Mesenchymal stem cell (in vitro differentiated cells and primary cell): ENCODE data around the gene KIF5A. TPM values are rescaled to one million over a fixed set of nuclear protein-coding genes. Genes with fewer than 3 reads are reported as not detected.
"Not testable (repeated sequence)": the region's sequence is repeated elsewhere in the genome, so short reads cannot be mapped to it uniquely, and the experiment has no call there.

Experiments
- DNase-seq: peaks from one replicate; pipeline ENCODE4 v3.0.0-alpha.2; 2013
- H2AFZ ChIP-seq: one replicate; pipeline ENCODE4 v1.6.1; 2013; ENCODE audit warnings: low read depth, mild to moderate bottlenecking, control low read depth, inconsistent platforms, low read length, moderate library complexity
- H2AK5ac ChIP-seq: 2 replicates; pipeline ENCODE4 v1.6.1; 2013; ENCODE audit warnings: low read length, moderate library complexity, mild to moderate bottlenecking, inconsistent platforms; ENCODE audit not compliant: severe bottlenecking
- H2BK120ac ChIP-seq: one replicate; pipeline ENCODE4 v1.6.1; 2013; ENCODE audit warnings: low read depth, mild to moderate bottlenecking, inconsistent platforms, low read length, moderate library complexity
- H2BK12ac ChIP-seq, 2 experiments: one replicate each; pipeline ENCODE4 v1.6.1; 2013; ENCODE audit warnings: inconsistent platforms in 2 of 2, low read length in 2 of 2, mild to moderate bottlenecking in 2 of 2, moderate library complexity in 2 of 2, control low read depth in 1 of 2
- H2BK15ac ChIP-seq: one replicate; pipeline ENCODE4 v1.6.1; 2013; ENCODE audit warnings: mild to moderate bottlenecking, low read depth, inconsistent platforms; ENCODE audit not compliant: poor library complexity, severe bottlenecking
- H2BK5ac ChIP-seq: 2 replicates; pipeline ENCODE4 v1.6.1; 2013; ENCODE audit warnings: low read depth, mild to moderate bottlenecking, low read length, control low read depth, inconsistent platforms; ENCODE audit not compliant: poor library complexity, severe bottlenecking
- H3K14ac ChIP-seq, 2 experiments: one replicate each; pipeline ENCODE4 v1.6.1; 2013; ENCODE audit warnings: inconsistent platforms in 2 of 2, low read length in 2 of 2, control low read depth in 1 of 2, mild to moderate bottlenecking in 1 of 2, moderate library complexity in 1 of 2
- H3K18ac ChIP-seq, 2 experiments: one replicate each; pipeline ENCODE4 v1.6.1; 2013; ENCODE audit warnings: inconsistent platforms in 2 of 2, low read length in 2 of 2, control low read depth in 1 of 2, low read depth in 1 of 2, mild to moderate bottlenecking in 1 of 2
- H3K23ac ChIP-seq, 2 experiments: one replicate each; pipeline ENCODE4 v1.6.1; 2013; ENCODE audit warnings: inconsistent platforms in 2 of 2, low read length in 2 of 2, mild to moderate bottlenecking in 2 of 2, moderate library complexity in 2 of 2, control low read depth in 1 of 2
- H3K27ac ChIP-seq: 2 replicates; pipeline ENCODE4 v1.5.1; 2013; ENCODE audit warnings: mild to moderate bottlenecking, moderate library complexity, low read length, control low read depth, inconsistent platforms; ENCODE audit not compliant: poor library complexity, severe bottlenecking
- H3K27me3 ChIP-seq, 2 experiments: 2 replicates each; pipeline versions ENCODE4 v1.6.1 to v1.7.0; 2013; ENCODE audit warnings: low read length in 2 of 2, mild to moderate bottlenecking in 2 of 2, moderate library complexity in 2 of 2, control low read depth in 1 of 2, inconsistent platforms in 1 of 2; ENCODE audit not compliant: control insufficient read depth in 1 of 2, insufficient read depth in 1 of 2
- H3K36me3 ChIP-seq, 2 experiments: 2 replicates each; pipeline versions ENCODE4 v1.6.1 to v1.7.0; 2013; ENCODE audit warnings: low read length in 2 of 2, control low read depth in 1 of 2, inconsistent platforms in 1 of 2, low read depth in 1 of 2, mild to moderate bottlenecking in 1 of 2; ENCODE audit not compliant: insufficient read depth in 2 of 2, control insufficient read depth in 1 of 2
- H3K4ac ChIP-seq, 2 experiments: one replicate each; pipeline ENCODE4 v1.6.1; 2013; ENCODE audit warnings: inconsistent platforms in 2 of 2, low read length in 2 of 2, mild to moderate bottlenecking in 2 of 2, moderate library complexity in 2 of 2, control low read depth in 1 of 2, low read depth in 1 of 2
- H3K4me1 ChIP-seq: 2 replicates; pipeline ENCODE4 v1.6.1; 2013; ENCODE audit warnings: low read depth, low read length, control low read depth; ENCODE audit not compliant: control insufficient read depth, insufficient read depth
- H3K4me2 ChIP-seq: 2 replicates; pipeline ENCODE4 v1.6.1; 2013; ENCODE audit warnings: low read length, mild to moderate bottlenecking, inconsistent platforms; ENCODE audit not compliant: poor library complexity, severe bottlenecking
- H3K4me3 ChIP-seq, 2 experiments: 2 replicates each; pipeline versions ENCODE4 v1.5.1 to v1.7.0; 2013; ENCODE audit warnings: low read length in 2 of 2, mild to moderate bottlenecking in 2 of 2, control low read depth in 1 of 2, low read depth in 1 of 2; ENCODE audit not compliant: insufficient read depth in 1 of 2
- H3K79me1 ChIP-seq: replicated peaks from 2 replicates; pipeline ENCODE4 v1.6.1; 2013; ENCODE audit warnings: mild to moderate bottlenecking, control low read depth, low read length, inconsistent platforms; ENCODE audit not compliant: poor library complexity, severe bottlenecking
- H3K9ac ChIP-seq: 2 replicates; pipeline ENCODE4 v1.7.0; 2013; ENCODE audit warnings: mild to moderate bottlenecking, low read length, moderate library complexity
- H3K9me3 ChIP-seq: 2 replicates; pipeline ENCODE4 v1.7.0; 2013; ENCODE audit warnings: mild to moderate bottlenecking, low read length; ENCODE audit not compliant: control insufficient read depth
- H4K8ac ChIP-seq: one replicate; pipeline ENCODE4 v1.6.1; 2013; ENCODE audit warnings: inconsistent platforms, mild to moderate bottlenecking, low read length, moderate library complexity
- H4K91ac ChIP-seq: one replicate; pipeline ENCODE4 v1.6.1; 2013; ENCODE audit warnings: mild to moderate bottlenecking, low read length, inconsistent platforms
- WGBS: methylation state at CpG from one replicate; pipeline ENCODE4 v1.1.7; 2013; ENCODE audit warnings: mixed read lengths; 5-methylcytosine and 5-hydroxymethylcytosine counted together
- polyA plus RNA-seq, 2 experiments: library from polyadenylated mRNA; stranded (reverse); fragments of 200-250 nt; gene quantifications; one replicate each; pipeline ENCODE4 v1.2.3, GENCODE V29; 2013

KIF5A gene
- 0.26 TPM for polyA plus RNA-seq (2013, experiment 1 of 2)
- polyA plus RNA-seq (2013, experiment 2 of 2) = 0.22 TPM

GRCh38 chr12:57549909-57550640 is at the start of gene KIF5A:
Gene KIF5A (plus strand): TSS chr12:57550044. CDS start chr12:57550272, 228 bp downstream.
- Histone ChIP-seq H3K9me3 (no peaks in the 10 kb centered on the region), H3K4me3 (peak within 1 kb of the TSS; percentile 65 to 72), H3K27ac (no peak within 1 kb of the TSS), H3K14ac (no peak within 1 kb of the TSS), H2BK120ac (no peak within 1 kb of the TSS), H2BK15ac (no peak within 1 kb of the TSS), H4K91ac (no peak within 1 kb of the TSS), H4K8ac (no peak within 1 kb of the TSS), H3K4ac (no peak within 1 kb of the TSS), H2AK5ac (no peak within 1 kb of the TSS), H3K4me1 (peaks cover 27% of the 10 kb centered on the region), H2BK12ac (no peak within 1 kb of the TSS), H3K23ac (peak within 1 kb of the TSS in 1 of 2 experiments; percentile 63), H2AFZ (peak within 1 kb of the TSS; percentile 57), H3K79me1 (peaks cover 6% of the 10 kb centered on the region), H3K18ac (no peak within 1 kb of the TSS), H3K9ac (no peak within 1 kb of the TSS), H3K4me2 (peak within 1 kb of the TSS; percentile 67), H2BK5ac (no peak within 1 kb of the TSS), H3K27me3 (peaks cover 28 to 44% of the 10 kb centered on the region in 2 experiments), H3K36me3 (peaks cover 0 to 9% of the 10 kb centered on the region in 2 experiments)
- no peak for DNase-seq
- WGBS = 2% methylated on average over 48 of the region's 52 CpGs

GRCh38 chr12:57500213-57500612 is 49.6 kb upstream of the KIF5A start:
- H3K4me1 ChIP-seq = no peaks in the 10 kb centered on the region
- H2BK12ac ChIP-seq = no peak overlapping the region
- no peak overlapping the region for H3K4me3 ChIP-seq
- H3K36me3 ChIP-seq = peaks cover 80 to 83% of the 10 kb centered on the region in 2 experiments
- no peak overlapping the region for H3K23ac ChIP-seq
- H2AFZ ChIP-seq = no peak overlapping the region
- H3K27ac ChIP-seq = no peak overlapping the region
- H3K9ac ChIP-seq = no peak overlapping the region
- H2AK5ac ChIP-seq = no peak overlapping the region
- no peak overlapping the region for H3K4me2 ChIP-seq
- H3K18ac ChIP-seq = no peak overlapping the region
- DNase-seq = no peak
- no peak overlapping the region for H3K14ac ChIP-seq
- no peaks in the 10 kb centered on the region for H3K27me3 ChIP-seq
- WGBS = 96% methylated on average over 11 of the region's 11 CpGs
- no peak overlapping the region for H2BK15ac ChIP-seq
- peaks cover 33% of the 10 kb centered on the region for H3K79me1 ChIP-seq
- H3K9me3 ChIP-seq = no peaks in the 10 kb centered on the region
- H3K4ac ChIP-seq = no peak overlapping the region
- H2BK5ac ChIP-seq = no peak overlapping the region
- no peak overlapping the region for H2BK120ac ChIP-seq
- no peak overlapping the region for H4K91ac ChIP-seq
- H4K8ac ChIP-seq = no peak overlapping the region

GRCh38 chr12:57502311-57502969 is 47.4 kb upstream of the KIF5A start:
- not testable (repeated sequence) for H3K4me2 ChIP-seq, H2BK15ac ChIP-seq, H3K4me1 ChIP-seq, H3K4me3 ChIP-seq, DNase-seq, H3K27me3 ChIP-seq, H3K27ac ChIP-seq, H3K18ac ChIP-seq, H3K4ac ChIP-seq, H2BK120ac ChIP-seq, H2BK12ac ChIP-seq, H3K14ac ChIP-seq, H2AK5ac ChIP-seq, H2AFZ ChIP-seq, H3K9ac ChIP-seq, H4K91ac ChIP-seq, H3K9me3 ChIP-seq, H3K23ac ChIP-seq, H4K8ac ChIP-seq, H2BK5ac ChIP-seq
- peaks cover 36% of the 10 kb centered on the region for H3K79me1 ChIP-seq
- H3K36me3 ChIP-seq = peaks cover 74 to 77% of the 10 kb centered on the region in 2 experiments
- 98% methylated on average over 17 of the region's 22 CpGs for WGBS

- peaks cover 17% of the 10 kb centered on the region for H3K79me1 ChIP-seq
- H4K91ac ChIP-seq, H3K9ac ChIP-seq, H2BK12ac ChIP-seq, H3K14ac ChIP-seq, DNase-seq, H3K9me3 ChIP-seq, H2AK5ac ChIP-seq, H3K23ac ChIP-seq, H2AFZ ChIP-seq, H2BK120ac ChIP-seq, H3K4me3 ChIP-seq, H2BK5ac ChIP-seq, H3K4ac ChIP-seq, H3K4me2 ChIP-seq, H3K27me3 ChIP-seq, H4K8ac ChIP-seq, H3K18ac ChIP-seq, H2BK15ac ChIP-seq, H3K4me1 ChIP-seq, H3K27ac ChIP-seq: not testable (repeated sequence)
- 93% methylated on average over 1 of the region's 4 CpGs for WGBS
- H3K36me3 ChIP-seq = peaks cover 64 to 69% of the 10 kb centered on the region in 2 experiments
These were observed 43.3 kb upstream of the KIF5A start for GRCh38 chr12:57506541-57506940.
